HG03280 (cell line): ENCODE data around the gene GALK1.

ENCODE experiments used
- ATAC-seq: cut with Tn5 transposase; IDR thresholded peaks from one replicate; pipeline ENCODE4 v1.9.1; 2021; ENCODE audit warnings: mild to moderate bottlenecking, moderate library complexity; ENCODE audit not compliant: unreplicated experiment

Gene GALK1

DNA sequence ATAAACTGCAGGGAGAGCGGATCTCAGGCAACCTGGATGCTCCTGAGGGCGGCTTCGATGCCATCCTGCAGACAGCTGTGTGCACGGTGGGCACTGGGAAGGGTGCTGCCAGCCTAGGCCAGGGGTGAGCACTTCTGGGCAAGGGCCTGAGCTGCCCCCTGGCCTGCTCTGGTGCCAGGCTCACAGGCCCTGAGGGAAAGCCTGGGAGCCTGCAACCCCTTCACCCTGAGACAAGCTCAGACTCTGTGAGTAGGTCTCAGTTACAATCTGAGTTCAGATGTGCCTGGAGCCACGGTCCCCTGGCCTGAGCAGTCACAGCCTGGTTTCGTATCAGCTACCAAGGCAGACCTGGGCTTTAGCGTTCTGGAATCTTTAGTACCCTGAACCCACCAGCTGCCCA is 35.6 kb downstream of the GALK1 start:
- ATAC-seq: no peak

DNA sequence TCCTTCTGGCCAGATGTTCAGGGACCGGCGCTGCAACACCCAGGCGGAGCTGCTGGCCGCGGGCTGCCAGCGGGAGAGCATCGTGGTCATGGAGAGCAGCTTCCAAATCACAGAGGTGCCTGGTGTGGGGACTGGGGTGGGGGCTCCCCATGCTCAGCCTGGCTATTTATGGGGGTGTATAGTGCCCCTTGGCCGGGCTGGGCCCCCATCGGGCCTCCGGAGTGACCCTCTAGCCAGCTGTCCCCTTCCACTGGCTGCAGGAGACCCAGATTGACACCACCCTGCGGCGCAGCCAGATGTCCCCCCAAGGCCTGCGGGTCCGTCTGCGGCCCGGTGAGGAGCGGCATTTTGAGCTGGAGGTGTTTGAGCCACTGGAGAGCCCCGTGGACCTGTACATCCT is 37.6 kb downstream of the GALK1 start:
- ATAC-seq: no peak

DNA sequence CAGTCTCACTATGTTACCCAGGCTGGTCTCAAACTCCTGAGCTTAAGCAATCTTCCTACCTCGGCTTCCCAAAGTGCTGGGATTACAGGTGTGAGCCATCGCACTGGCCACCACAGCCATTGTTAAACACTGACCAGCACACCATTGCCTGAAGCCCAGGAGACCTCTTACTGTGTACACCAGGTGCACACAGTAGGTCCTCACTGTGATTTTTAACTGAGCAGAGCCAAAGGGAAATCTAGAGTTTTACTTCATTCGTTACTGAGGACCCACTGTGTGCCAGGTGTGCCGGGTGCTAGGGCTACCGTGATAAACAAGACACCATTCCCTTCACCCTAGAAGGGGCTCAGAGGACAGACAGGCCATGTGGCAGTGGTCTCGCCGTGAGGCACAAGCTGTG is 39.5 kb downstream of the GALK1 start:
- ATAC-seq: no peak

GRCh38 chr17:75724016-75725003 is 40.7 kb downstream of the GALK1 start:
- ATAC-seq: no peak

DNA sequence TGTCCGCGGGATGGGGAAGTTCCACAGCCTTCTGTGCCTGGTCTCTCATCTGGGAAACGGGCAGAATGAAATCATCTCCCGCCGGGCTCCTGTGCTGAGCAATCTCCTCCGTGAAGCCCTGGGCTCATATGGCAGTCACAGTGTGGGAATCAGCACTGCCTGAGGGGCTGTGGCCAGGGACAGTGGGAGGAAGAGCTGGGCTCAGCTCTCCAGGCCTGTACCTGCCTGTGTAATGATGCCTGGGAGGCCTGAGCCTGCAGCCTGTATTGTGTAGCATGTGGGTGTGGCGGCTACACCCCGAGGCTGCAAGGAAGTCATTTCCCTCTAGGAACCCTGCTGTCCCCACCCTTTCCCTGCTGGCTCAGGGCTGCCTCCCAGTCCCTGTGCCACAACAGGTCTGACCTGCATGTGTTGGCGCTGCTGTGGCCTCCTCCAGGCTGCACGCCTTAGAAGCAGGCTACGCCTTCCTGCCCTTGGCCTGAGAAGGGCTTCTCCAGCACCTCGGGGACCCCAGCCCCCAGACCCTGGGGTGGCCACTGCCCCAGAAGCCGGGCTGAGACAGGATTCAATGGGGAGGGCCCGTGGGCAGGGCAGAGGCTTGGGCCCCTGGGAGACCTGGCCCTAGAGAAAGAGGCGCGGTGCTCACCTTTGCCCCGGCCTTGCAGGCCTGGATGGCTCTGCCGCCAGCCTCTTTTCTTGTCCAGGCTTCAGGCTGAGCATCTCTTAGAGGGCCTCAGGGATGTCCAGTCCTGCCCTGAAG is 41.6 kb downstream of the GALK1 start:
- no peak for ATAC-seq

GRCh38 chr17:75722542-75723095 is 42.4 kb downstream of the GALK1 start:
- ATAC-seq: no peak

GRCh38 chr17:75722076-75722475 is 42.9 kb downstream of the GALK1 start:
- ATAC-seq: no peak

DNA sequence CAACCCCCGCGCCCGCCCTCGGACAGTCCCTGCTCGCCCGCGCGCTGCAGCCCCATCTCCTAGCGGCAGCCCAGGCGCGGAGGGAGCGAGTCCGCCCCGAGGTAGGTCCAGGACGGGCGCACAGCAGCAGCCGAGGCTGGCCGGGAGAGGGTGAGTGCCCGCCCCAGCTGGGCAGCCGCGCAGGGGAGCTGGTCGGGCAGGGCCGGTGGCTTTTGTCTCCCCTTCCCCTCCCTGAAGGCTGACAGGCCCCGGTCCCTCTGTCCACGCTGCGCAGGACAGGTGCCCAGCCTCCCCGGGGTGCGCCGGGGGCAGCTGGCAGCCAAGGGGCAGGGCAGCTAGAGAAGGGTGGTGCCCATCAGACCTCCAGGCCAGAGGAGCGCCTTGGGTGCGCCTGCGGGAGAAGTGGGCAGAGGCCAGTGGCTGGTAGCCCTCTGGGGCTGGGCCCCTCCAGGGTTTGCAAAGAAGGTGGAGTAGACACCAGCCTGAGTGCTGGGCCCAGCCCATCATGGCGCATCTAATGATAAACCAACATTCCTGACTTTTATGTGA is 43.5 kb downstream of the GALK1 start:
- no peak for ATAC-seq

DNA sequence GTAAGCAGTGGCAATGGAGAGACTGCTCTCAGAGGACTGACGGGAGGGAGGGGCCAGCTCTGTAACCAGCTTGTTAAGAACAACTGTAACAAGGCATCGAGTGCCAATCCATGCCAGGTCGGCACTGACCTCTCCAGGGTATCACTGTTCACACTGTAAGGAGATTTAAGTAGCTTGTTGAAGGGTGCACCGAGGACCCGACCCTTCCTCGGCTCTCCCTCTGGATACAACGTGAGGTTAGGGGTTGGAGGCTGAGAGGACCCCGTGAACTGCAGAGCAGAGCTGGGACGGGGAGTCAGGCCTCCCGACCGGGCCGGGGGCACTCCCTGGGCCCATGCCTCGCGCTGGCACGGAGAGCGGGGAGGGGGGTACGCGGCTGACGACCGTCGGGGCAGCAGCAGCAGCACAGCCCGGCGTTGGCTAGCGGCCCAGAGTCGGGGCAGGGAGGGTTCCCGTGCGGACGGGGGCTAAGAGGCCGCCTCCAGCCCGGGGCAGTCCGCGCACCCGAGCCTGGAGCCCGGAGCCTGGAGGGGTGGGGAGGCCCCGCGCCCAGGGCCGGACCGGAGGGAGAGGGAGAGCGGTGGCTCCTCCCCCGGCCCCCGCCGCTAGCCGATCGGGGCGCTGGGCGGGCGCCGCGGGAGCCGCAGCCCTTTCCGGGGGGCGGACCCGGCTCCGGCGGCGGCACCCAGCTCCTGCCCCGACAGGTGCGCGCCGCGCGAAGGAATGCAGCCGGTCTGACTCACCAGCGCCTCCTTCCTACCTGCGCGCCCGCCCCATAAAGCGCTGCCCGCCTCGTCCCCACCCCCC is 44.1 kb downstream of the GALK1 start, which contains the start of gene ITGB4:
Gene ITGB4, plus strand, starts transcription at position 804 of the 807 bp plus-strand sequence. CDS start 3,245 bp downstream, outside the sequence.
- ATAC-seq: no peak

GRCh38 chr17:75719732-75720131 is 45.3 kb downstream of the GALK1 start:
- ATAC-seq: no peak

GRCh38 chr17:75712446-75712845 is 52.5 kb downstream of the GALK1 start:
- no peak for ATAC-seq
